Measurements from ENCODE around the gene MUCL1. TPM values are rescaled to one million over a fixed set of nuclear protein-coding genes. Genes with fewer than 3 reads are reported as not detected.

The MUCL1 gene
- total and polyA plus RNA-seq, 2 of the 8 experiments (the other 6 are each of a cell fraction or from before 2014, with no cell fraction given): not detected

DNA sequence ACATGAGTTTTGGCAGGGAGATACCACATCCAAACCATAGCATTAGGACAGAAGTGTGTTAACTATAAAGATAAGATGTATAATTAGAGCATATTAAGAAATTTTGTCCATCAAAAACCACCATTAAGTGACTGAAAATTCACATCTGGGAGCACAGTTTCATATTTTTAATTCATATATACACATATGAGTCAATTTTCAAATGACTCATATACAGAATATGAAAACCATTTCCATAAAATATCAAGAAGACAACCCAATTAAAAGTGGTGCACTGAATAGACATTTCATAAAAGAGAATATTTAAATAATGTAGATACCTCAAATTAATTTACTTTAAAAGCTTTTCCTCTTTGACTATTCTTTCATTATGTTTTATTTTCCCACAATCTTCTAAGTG lies 25.3 kb downstream of the MUCL1 start:
- no peak for FAIRE-seq
- Histone ChIP-seq H4K91ac (replicated peaks; ENCODE audit: insufficient read length, low read length) (no peak overlapping the region), H4K5ac (ENCODE audit: insufficient read length, low read depth, low read length) (no peak overlapping the region), H2BK120ac (replicated peaks; ENCODE audit: low read depth, low read length) (no peak overlapping the region), H2BK20ac (ENCODE audit: low read length) (no peak overlapping the region), H3K27ac (ENCODE audit: low read depth, low read length) (no peak overlapping the region), H3K9me3 (ENCODE audit: insufficient read depth in 2 of 2, low read depth in 1 of 2, low read length in 1 of 2) (no peaks in the 10 kb centered on the region), H3K23me2 (ENCODE audit: low read depth, low read length) (no peaks in the 10 kb centered on the region; the same call in 1 of the 2 replicates), H2AK5ac (ENCODE audit: low read depth, low read length) (no peak overlapping the region), H3K4me1 (replicated peaks in 1 of 4; ENCODE audit: control insufficient read depth in 3 of 4, insufficient read depth in 4 of 4, low read length in 3 of 4) (no peaks in the 10 kb centered on the region), H2BK5ac (ENCODE audit: low read depth, low read length) (no peak overlapping the region), H3K79me1 (ENCODE audit: low read depth, low read length) (no peaks in the 10 kb centered on the region), H4K20me1 (replicated peaks in 1 of 2; ENCODE audit: control insufficient read depth in 1 of 2, insufficient read depth in 2 of 2, low read length in 2 of 2) (no peaks in the 10 kb centered on the region), H3K18ac (ENCODE audit: extremely low read depth, low read length) (no peak overlapping the region), H3K79me2 (ENCODE audit: control insufficient read depth in 1 of 2, insufficient read depth in 2 of 2, low read length in 2 of 2) (no peaks in the 10 kb centered on the region), H3K4ac (replicated peaks; ENCODE audit: insufficient read length, low read depth, low read length) (no peak overlapping the region), H3K56ac (replicated peaks; ENCODE audit: insufficient read length, low read depth, low read length) (no peak overlapping the region), H3K36me3 (ENCODE audit: control insufficient read depth in 2 of 4, insufficient read depth in 4 of 4, low read length in 3 of 4) (no peaks in the 10 kb centered on the region), H3K4me3 (ENCODE audit: extremely low read depth in 1 of 4, insufficient read depth in 2 of 4, low read depth in 3 of 4, low read length in 4 of 4) (no peak overlapping the region), H2BK12ac (ENCODE audit: low read depth, low read length) (no peak overlapping the region), H4K8ac (ENCODE audit: extremely low read depth, insufficient read depth, low read length) (no peak overlapping the region), H3K14ac (ENCODE audit: insufficient read length) (no peak overlapping the region), H2AFZ (ENCODE audit: low read length) (no peak overlapping the region), H3K27me3 (replicated peaks in 1 of 4; ENCODE audit: control insufficient read depth in 3 of 4, extremely low read depth in 1 of 4, insufficient read depth in 3 of 4, low read length in 3 of 4) (no peaks in the 10 kb centered on the region), H3K23ac (ENCODE audit: insufficient read length) (no peak overlapping the region), H3K9ac (replicated peaks in 1 of 4; ENCODE audit: extremely low read depth in 1 of 4, low read depth in 3 of 4, low read length in 3 of 4) (no peak overlapping the region), H2BK15ac (ENCODE audit: low read length) (no peak overlapping the region), H3K4me2 (ENCODE audit: insufficient read depth in 1 of 2, low read depth in 2 of 2, low read length in 2 of 2) (no peak overlapping the region)
- TF ChIP-seq TEAD4 (IDR thresholded peaks at IDR 0.05; ENCODE audit: low read depth, low read length) (no peak), SIRT6 (IDR thresholded peaks at IDR 0.05; ENCODE audit: low read length) (no peak), BCL11A (IDR thresholded peaks at IDR 0.05; ENCODE audit: low read depth in 2 of 2, low read length in 2 of 2) (no peak), GTF2F1 (IDR thresholded peaks at IDR 0.05; ENCODE audit: borderline replicate concordance, low read depth, low read length) (no peak), CEBPB (IDR thresholded peaks at IDR 0.05; ENCODE audit: low read depth, low read length) (no peak), TBP (IDR thresholded peaks at IDR 0.05; ENCODE audit: low read depth, low read length) (no peak), EGR1 (IDR thresholded peaks at IDR 0.05; ENCODE audit: borderline replicate concordance, low read depth, low read length) (no peak)
- TF ChIP-seq, protein P1, sequence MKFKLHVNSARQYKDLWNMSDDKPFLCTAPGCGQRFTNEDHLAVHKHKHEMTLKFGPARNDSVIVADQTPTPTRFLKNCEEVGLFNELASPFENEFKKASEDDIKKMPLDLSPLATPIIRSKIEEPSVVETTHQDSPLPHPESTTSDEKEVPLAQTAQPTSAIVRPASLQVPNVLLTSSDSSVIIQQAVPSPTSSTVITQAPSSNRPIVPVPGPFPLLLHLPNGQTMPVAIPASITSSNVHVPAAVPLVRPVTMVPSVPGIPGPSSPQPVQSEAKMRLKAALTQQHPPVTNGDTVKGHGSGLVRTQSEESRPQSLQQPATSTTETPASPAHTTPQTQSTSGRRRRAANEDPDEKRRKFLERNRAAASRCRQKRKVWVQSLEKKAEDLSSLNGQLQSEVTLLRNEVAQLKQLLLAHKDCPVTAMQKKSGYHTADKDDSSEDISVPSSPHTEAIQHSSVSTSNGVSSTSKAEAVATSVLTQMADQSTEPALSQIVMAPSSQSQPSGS (IDR thresholded peaks at IDR 0.05; ENCODE audit: low read length): no peak
- POLR2A ChIA-PET (ENCODE audit: partially characterized antibody): no interaction called here
- CTCF ChIA-PET (ENCODE audit: partially characterized antibody): no interaction called here
- DNase-seq (ENCODE audit: low read depth in 1 of 2, low spot score in 2 of 2): no peak
